ENCODE results near the gene GSK3A. TPM values are rescaled to one million over a fixed set of nuclear protein-coding genes. Genes with fewer than 3 reads are reported as not detected.

The GSK3A gene
- total and polyA plus RNA-seq, 2 of the 8 experiments (the other 6 are each of a cell fraction or from before 2014, with no cell fraction given) = 55.3 to 84.0 TPM

GRCh38 chr19:42197375-42197817 is 45.0 kb downstream of the GSK3A start:
- Histone ChIP-seq H2BK20ac (ENCODE audit: low read length) (peak overlapping the region; percentile 95), H3K56ac (replicated peaks; ENCODE audit: insufficient read length, low read depth, low read length) (no peak overlapping the region), H4K5ac (ENCODE audit: insufficient read length, low read depth, low read length) (no peak overlapping the region), H2BK15ac (ENCODE audit: low read length) (no peak overlapping the region), H3K14ac (ENCODE audit: insufficient read length) (no peak overlapping the region), H3K23ac (ENCODE audit: insufficient read length) (no peak overlapping the region), H3K79me2 (ENCODE audit: control insufficient read depth in 1 of 2, insufficient read depth in 2 of 2, low read length in 2 of 2) (peaks cover 0 to 11% of the 10 kb centered on the region in 2 experiments; a peak in 1 of 4 replicates), H3K79me1 (ENCODE audit: low read depth, low read length) (peaks cover 5% of the 10 kb centered on the region), H3K36me3 (ENCODE audit: control insufficient read depth in 2 of 4, insufficient read depth in 4 of 4, low read length in 3 of 4) (peaks cover 4 to 30% (median 14%) of the 10 kb centered on the region in 4 experiments; a peak in 5 of 8 replicates), H3K4me1 (replicated peaks in 1 of 4; ENCODE audit: control insufficient read depth in 3 of 4, insufficient read depth in 4 of 4, low read length in 3 of 4) (peaks cover 0 to 24% (median 11%) of the 10 kb centered on the region in 4 experiments; a peak in 6 of 7 replicates), H2AK5ac (ENCODE audit: low read depth, low read length) (peak overlapping the region; percentile 45; the same call in 1 of the 2 replicates), H4K91ac (replicated peaks; ENCODE audit: insufficient read length, low read length) (no peak overlapping the region), H3K9ac (replicated peaks in 1 of 4; ENCODE audit: extremely low read depth in 1 of 4, low read depth in 3 of 4, low read length in 3 of 4) (no peak overlapping the region), H2BK12ac (ENCODE audit: low read depth, low read length) (peak overlapping the region; percentile 64), H3K18ac (ENCODE audit: extremely low read depth, low read length) (peak overlapping the region; percentile 34; the same call in 1 of the 2 replicates), H2AFZ (ENCODE audit: low read length) (no peak overlapping the region), H3K4ac (replicated peaks; ENCODE audit: insufficient read length, low read depth, low read length) (no peak overlapping the region), H3K27me3 (replicated peaks in 1 of 4; ENCODE audit: control insufficient read depth in 3 of 4, extremely low read depth in 1 of 4, insufficient read depth in 3 of 4, low read length in 3 of 4) (no peaks in the 10 kb centered on the region), H3K4me3 (ENCODE audit: extremely low read depth in 1 of 4, insufficient read depth in 2 of 4, low read depth in 3 of 4, low read length in 4 of 4) (peak overlapping the region in 2 of 4 experiments; percentile 12 to 31; a peak in 3 of 8 replicates), H3K4me2 (ENCODE audit: insufficient read depth in 1 of 2, low read depth in 2 of 2, low read length in 2 of 2) (peak overlapping the region; percentile 40 to 47; a peak in 3 of 4 replicates), H4K8ac (ENCODE audit: extremely low read depth, insufficient read depth, low read length) (no peak overlapping the region), H3K23me2 (ENCODE audit: low read depth, low read length) (no peaks in the 10 kb centered on the region), H3K9me3 (ENCODE audit: insufficient read depth in 2 of 2, low read depth in 1 of 2, low read length in 1 of 2) (peaks cover 2 to 6% of the 10 kb centered on the region in 2 experiments; a peak in 1 of 4 replicates), H2BK120ac (replicated peaks; ENCODE audit: low read depth, low read length) (no peak overlapping the region), H3K27ac (ENCODE audit: low read depth, low read length) (peak overlapping the region; percentile 68), H2BK5ac (ENCODE audit: low read depth, low read length) (peak overlapping the region; percentile 73; the same call in 1 of the 2 replicates), H4K20me1 (replicated peaks in 1 of 2; ENCODE audit: control insufficient read depth in 1 of 2, insufficient read depth in 2 of 2, low read length in 2 of 2) (peaks cover 8 to 20% of the 10 kb centered on the region in 2 experiments)
- CTCF ChIA-PET (ENCODE audit: partially characterized antibody) = interaction anchor here (0.8 to 4.1 kb wide), 8 partner anchors 10 to 64 kb away, joined by 3 to 24 read pairs (median 4); partner anchors contain the start of gene POU2F2
- WGBS, 2 experiments (ENCODE audit: extremely low coverage in 1 of 2, insufficient coverage in 1 of 2, insufficient read length in 1 of 2, insufficient replicate concordance in 2 of 2, low coverage in 1 of 2, low lambda C conversion rate in 2 of 2, missing lambda C conversion rate in 1 of 2) = 72% methylated on average over 5 of the region's 5 CpGs; no CpG with 5 or more reads in 1 of the 2 experiments
- POLR2A ChIA-PET (ENCODE audit: partially characterized antibody) = interaction anchor here (1.1 to 1.6 kb wide), 5 partner anchors 20 to 83 kb away, joined by 3 to 4 read pairs (median 4); partner anchors contain the start of gene DEDD2
- DNase-seq (ENCODE audit: low read depth in 1 of 2, low spot score in 2 of 2) (no peak), FAIRE-seq (no peak)
- TF ChIP-seq POU5F1 (IDR thresholded peaks at IDR 0.05; ENCODE audit: low read depth, low read length) = no peak
- no peak for TF ChIP-seq BACH1 (IDR thresholded peaks at IDR 0.05; ENCODE audit: low read length)
- no peak for TF ChIP-seq SP4 (IDR thresholded peaks at IDR 0.05; ENCODE audit: low read length)
- peak; percentile 57 for TF ChIP-seq ASH2L (IDR thresholded peaks at IDR 0.05; ENCODE audit: low read length)
- TF ChIP-seq RAD21 (IDR thresholded peaks at IDR 0.05 in 1 of 2, conservative IDR thresholded peaks at IDR 0.05 in 1 of 2; ENCODE audit: low read depth in 2 of 2, low read length in 2 of 2) = 0 out of 4 replicates have a peak, but pooled peaks of 1 of the 2 experiments have one; percentile 1
- TF ChIP-seq RXRA (IDR thresholded peaks at IDR 0.05; ENCODE audit: insufficient read depth, low read depth, low read length) = no peak
- TF ChIP-seq CHD2 (IDR thresholded peaks at IDR 0.05; ENCODE audit: low read length) = no peak
- TF ChIP-seq EZH2 (IDR thresholded peaks at IDR 0.05; ENCODE audit: low read depth, low read length, severe bottlenecking) = no peak
- TF ChIP-seq RBBP5 (IDR thresholded peaks at IDR 0.05; ENCODE audit: borderline replicate concordance, low read depth, low read length) = peak; percentile 60; the same call in 1 of the 2 replicates
- TF ChIP-seq HDAC6 (IDR thresholded peaks at IDR 0.05; ENCODE audit: low read depth, low read length) = no peak
- TF ChIP-seq MAFK (IDR thresholded peaks at IDR 0.05; ENCODE audit: low read depth, low read length) = no peak
- TF ChIP-seq POLR2AphosphoS5 (IDR thresholded peaks at IDR 0.05; ENCODE audit: low read depth, low read length) = no peak
- TF ChIP-seq TEAD4 (IDR thresholded peaks at IDR 0.05; ENCODE audit: low read depth, low read length) = peak; percentile 63
